HG02610 (cell line): ENCODE data around the gene ABCB8.
"Not testable (repeated sequence)": the region's sequence is repeated elsewhere in the genome, so short reads cannot be mapped to it uniquely, and the experiment has no call there.

Source experiments
- ATAC-seq: cut with Tn5 transposase; IDR thresholded peaks from one replicate; pipeline ENCODE4 v1.9.1; 2021; ENCODE audit warnings: mild to moderate bottlenecking, moderate library complexity; ENCODE audit not compliant: unreplicated experiment

ABCB8 gene

DNA sequence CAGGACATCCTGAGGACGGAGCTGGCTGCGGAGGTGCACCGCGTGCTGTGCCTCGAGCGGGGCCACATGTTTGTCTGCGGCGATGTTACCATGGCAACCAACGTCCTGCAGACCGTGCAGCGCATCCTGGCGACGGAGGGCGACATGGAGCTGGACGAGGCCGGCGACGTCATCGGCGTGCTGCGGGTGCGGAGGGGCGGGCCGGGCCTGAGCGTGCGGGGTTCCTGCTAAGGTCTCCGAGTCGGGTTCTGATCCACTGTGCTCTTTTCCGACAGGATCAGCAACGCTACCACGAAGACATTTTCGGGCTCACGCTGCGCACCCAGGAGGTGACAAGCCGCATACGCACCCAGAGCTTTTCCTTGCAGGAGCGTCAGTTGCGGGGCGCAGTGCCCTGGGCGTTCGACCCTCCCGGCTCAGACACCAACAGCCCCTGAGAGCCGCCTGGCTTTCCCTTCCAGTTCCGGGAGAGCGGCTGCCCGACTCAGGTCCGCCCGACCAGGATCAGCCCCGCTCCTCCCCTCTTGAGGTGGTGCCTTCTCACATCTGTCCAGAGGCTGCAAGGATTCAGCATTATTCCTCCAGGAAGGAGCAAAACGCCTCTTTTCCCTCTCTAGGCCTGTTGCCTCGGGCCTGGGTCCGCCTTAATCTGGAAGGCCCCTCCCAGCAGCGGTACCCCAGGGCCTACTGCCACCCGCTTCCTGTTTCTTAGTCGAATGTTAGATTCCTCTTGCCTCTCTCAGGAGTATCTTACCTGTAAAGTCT lies 14.3 kb upstream of the ABCB8 start:
- ATAC-seq, result peak; percentile 43

DNA sequence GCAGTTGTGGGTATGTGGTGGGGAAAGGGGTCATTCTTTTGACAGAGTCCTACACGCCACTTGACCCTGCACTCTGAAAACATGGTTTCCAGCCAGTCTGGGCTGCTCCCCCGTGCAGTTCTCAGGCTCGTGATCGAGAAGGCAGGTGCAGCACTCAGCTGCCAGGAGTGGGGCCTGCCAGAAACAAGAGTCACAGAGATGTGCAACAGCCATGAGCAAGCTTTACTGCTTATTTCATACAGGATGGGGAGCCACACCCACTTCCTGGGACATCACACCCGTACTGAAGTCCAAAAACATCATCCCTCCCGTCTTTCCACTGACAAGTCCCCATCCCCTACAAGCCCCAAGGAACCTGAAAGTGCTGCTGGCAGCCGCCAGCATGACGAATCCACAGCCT lies 13.3 kb upstream of the ABCB8 start:
- ATAC-seq, result no peak

DNA sequence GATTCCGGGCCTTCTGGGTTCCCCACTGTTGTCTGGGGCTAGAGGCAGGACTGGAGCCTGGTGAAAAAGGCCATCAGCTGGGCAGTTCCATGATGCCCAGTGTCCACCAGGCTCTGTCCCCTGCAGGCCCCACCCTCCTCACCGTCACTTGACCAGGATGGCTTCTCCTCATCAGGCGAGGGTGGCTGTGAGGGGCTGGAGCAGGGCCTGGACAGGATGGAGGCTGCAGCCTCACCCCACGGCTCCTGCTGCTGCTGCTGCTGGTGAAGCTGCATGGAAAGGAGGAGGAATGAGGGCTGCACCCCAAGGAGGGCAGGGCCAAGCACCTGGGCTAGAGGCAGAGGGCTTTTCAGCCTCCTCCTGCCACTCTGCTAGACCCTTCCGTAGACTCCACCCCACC lies 12.3 kb upstream of the ABCB8 start:
- no peak for ATAC-seq

DNA sequence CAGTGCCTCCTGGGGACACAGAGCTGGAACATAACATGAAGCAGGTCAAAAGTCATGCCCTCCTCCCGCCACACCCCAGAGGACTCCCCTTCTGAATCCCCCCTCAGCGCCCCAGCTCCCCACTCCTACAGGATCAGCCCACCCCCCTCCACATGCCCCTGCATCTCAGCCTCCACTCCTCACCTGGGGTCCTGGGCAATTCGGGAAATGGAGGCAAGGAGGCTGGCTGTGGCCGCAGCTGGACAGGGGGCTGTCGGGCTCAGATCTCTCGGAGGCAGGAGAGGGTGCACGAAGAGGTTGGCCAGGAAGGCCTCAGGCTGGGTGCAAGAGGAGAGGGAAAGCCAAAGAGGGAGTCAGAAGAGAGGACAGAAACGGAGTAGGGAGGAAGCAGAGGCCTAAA lies 11.7 kb upstream of the ABCB8 start:
- ATAC-seq, result no peak

DNA sequence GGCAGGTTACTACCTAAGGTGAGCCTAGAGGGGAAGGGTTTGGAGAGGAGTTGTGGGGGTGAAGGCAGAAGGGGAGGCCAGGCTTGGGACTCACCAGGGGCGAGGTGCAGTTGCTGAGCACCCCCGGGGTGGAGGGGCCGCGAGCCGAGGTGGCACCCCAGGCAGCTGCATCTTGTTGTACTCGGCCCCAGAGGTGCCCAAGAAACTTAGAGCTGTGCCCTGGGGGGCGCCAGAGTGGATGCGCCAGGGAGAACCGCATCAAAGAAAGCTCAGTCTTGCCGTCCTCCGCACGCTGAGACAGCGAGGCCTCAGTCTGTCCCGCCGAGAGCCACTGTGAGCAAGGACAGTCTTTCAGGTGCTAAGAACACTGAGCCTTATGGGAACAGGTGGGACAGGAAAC lies 11.3 kb upstream of the ABCB8 start:
- ATAC-seq, result no peak

DNA sequence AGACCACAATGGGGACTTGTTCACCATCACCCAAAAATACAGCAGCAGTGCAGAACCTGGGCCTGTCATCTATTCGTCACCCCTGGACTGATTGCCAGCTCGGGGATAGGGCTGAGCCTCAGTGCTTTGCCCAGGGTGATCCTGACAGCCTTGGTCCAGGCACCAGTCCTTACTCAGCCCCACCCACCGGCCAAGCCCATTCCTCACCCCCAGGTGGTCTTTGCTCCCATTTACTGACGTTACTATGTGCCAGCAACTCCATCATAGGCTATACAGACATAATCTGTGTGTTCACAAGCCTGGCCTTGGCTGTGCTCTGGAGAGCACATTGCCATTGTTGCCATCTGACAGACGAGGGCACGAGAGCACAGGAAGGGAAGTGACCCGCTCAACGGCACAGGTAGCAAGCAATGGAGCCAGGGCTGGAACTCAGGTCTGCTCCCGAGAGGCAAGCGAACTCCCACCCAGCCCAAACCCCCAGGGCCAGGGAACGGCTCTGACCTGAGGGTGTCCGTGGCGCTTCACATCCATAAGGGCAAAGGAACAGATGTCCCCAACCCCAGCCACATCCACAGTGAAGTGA lies 10.8 kb upstream of the ABCB8 start:
- ATAC-seq, result no peak

DNA sequence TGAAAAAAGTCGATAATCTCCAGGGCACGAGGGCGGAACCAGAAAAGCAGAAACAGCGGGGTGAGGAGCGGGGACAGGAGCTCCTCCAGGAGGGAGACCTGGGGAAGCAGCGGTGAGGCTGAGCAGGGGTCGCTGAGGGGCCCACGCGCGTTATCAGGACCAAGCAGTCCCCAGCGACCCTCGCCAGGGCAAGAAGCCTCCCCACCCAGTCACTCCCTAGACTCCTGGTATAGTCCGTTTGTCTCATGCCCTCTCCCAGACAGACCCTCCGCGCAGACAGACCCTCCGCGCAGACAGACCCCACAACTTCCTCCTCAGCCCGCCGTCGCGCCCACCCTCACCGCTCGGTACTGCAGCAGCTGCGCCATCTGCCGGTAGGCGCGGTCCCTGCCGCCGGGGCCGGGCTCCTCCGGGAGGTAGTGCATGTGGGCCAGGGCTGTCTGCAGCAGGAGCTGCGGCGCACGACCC lies 10.3 kb upstream of the ABCB8 start:
- ATAC-seq, result peak; percentile 52

DNA sequence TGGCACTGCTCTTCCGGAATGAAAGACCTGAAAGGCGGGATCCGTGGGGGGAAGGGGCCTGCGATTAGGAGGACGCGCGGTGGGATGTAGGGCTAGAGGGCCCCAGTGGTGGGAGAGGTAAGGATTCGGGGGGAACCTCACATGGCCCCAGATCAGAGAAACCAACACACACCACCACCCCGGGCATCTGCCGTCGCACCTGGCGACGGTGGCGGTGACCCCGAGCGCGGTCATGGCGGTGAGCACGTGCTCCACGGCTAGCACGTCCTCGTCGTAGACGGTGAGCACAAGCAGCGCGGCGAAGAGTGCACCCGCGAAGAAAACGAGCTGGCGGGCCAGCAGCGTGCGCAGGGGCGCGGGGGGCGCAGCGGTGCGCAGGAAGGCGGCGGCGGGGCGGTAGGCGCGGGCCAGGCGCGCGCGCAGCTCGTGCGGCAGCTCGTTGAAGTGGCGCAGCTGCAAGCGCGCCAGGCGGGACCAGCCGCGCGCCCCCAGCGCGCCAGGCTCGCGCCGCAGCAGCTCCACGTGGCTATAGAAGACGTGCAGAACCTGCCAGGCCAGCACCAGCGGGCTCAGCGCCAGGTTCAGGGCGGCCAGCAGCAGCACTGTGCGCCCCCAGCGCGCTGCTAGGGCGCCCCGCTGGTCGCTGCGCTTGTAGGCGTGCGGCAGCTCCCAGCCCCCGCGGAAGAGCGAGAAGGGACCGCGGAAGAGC lies 9.7 kb upstream of the ABCB8 start:
- ATAC-seq, result no peak

DNA sequence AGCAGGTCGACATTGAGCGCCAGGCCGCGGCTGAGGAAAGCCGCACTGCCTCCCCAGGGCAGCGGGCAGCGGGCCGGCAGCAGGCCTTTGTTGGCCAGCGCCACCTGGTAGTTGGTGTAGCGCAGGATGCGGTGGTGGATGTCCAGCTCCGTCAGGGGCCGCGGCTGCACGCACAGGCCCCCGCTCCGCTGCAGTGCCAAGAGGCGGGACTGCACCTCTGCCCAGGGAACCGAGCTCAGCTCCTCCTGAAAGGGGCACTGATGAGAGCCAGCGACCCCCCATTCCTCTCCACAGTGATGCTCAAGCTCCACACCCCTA lies 9.2 kb upstream of the ABCB8 start:
- no peak for ATAC-seq

DNA sequence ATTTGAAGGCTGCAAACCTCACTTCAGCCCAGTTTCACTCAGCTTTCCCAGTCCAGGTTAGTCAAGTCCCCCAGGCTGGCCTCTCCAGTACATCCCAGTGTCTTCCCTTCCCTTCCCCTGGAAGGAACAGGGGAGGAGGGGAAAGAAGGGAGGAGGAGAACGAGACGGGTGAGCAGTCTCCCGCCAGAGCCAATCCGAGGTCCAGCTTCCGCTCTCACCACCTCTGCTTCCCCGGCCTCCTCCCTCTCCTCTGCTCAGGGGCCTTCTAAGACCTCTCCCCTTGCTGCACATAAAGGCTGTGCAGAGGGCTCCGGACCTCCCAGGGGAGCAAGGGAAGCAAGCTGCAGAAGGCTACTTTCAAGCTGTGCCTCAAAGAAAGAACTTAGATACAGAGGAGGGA lies 8.0 kb upstream of the ABCB8 start:
- no peak for ATAC-seq

DNA sequence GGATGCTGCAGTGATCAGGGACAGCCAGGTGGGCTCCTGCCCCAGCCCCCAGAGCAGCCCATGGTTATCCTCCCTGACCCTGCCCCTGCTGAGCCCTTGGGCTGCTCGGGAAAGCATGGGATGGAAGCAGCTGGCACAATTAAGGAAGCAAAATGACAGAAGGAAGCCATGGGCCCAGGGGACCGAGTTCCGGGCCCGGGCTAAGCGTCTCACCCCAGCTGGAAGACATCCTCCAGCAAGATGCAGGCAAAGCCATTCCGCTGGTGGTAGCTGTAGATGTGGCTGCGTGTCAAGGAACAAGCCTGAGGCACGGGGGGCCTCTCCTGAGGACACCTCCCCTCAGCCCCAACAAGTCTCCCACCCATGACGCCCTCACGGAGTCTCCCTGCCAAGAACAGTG lies 5.0 kb upstream of the ABCB8 start:
- no peak for ATAC-seq

DNA sequence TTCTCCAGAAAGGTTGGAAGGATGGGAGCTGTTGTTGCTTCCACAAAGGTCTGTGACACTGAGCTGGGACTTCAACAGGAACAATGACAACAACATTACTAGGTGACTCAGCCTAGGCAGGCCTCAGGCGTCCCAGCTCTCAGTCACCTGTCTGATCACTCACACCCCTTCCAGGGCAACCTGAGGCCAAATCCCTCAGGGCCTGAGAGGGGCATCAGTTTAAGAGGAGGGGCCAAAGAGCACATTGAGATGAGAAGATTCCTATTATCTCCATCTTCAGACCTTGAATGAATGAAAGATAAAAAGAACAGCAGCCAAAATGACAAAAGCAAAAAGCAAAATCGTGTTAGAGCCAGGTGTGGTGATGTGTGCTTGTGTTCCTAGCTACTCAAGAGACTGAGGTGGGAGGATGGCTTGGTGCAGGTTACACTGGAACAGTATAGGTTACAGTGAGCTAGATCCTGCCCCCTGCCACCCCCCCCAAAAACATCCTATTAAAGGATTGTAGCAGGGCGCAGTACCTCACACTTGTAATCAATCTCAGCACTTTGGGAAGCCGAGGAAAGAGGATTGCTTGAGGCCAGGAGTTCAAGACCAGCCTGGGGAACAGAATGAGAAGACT lies 3.7 kb upstream of the ABCB8 start, which contains the start of gene ATG9B:
Gene ATG9B, minus strand, starts transcription at position 60 of the 622 bp plus-strand sequence. CDS start 71 bp downstream, outside the sequence.
- no peak for ATAC-seq

DNA sequence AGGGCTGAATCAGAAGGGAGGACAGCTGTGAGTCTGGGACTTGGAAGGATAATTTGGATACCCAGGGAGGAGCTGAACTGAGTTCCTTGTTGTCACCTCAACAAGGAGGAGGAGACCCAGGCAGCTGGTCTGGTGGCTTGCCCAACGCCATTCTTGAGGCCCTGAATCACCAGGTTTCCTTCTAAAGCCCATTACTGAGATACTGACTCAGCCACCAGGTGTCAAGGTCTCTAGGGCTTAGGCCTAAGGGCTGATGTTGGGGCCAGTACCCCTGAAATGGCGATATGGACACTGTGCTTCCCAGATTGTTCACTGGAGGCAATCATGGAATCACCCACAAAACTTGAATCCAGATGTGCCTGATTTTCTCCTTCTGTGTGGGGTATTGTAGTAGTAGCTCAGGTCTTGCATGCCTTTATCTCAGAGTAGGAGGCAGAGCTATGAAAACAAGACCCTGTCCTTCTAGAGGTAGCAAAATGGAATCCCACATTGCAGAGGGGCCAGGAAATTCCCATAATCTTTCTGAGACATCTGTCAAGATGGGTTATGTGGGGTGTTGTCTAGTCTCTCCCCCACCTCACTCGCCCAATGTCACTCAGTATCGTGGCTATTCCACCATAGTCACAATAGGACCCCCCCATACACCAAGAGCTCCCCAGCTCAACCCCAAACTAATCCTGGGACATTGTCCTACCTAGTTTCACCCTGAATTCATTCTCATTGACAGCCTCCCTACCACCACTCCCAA lies 2.2 kb upstream of the ABCB8 start:
- ATAC-seq, result no peak

DNA sequence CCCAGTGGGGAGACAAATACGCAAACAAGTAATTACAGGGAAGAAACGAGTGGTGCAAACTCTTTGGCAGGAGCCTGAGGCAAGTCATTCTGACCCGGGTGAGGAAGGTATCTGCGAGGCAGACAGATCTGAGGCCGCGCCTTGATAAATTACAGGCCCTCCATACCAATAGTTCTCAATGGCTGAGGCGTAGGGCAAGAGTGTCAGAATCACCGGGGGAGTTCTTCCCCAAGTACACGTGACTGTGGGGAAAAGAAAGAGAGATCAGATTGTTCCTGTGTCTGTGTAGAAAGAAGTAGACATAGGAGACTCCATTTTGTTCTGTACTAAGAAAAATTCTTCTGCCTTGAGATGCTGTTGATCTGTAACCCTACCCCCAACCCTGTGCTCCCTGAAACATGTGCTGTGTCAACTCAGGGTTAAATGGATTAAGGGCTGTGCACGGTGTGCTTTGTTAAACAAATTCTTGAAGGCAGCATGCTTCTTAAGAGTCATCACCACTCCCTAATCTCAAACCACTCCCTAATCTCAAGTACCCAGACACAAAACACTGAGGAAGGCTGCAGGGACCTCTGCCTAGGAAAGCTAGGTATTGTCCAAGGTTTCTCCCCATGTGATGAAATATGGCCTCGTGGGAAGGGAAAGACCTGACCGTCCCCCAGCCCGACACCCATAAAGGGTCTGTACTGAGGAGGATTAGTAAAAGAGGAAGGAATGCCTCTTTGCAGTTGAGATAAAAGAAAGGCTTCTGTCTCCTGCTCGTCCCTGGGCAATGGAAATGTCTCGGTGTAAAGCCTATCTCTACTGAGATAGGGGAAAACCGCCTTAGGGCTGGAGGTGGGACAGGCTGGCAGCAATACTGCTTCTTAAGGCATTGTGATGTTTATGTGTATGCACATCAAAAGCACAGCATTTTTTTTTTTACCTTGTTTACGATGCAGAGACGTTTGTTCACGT lies 1.2 kb upstream of the ABCB8 start:
- ATAC-seq, result not testable (repeated sequence)

DNA sequence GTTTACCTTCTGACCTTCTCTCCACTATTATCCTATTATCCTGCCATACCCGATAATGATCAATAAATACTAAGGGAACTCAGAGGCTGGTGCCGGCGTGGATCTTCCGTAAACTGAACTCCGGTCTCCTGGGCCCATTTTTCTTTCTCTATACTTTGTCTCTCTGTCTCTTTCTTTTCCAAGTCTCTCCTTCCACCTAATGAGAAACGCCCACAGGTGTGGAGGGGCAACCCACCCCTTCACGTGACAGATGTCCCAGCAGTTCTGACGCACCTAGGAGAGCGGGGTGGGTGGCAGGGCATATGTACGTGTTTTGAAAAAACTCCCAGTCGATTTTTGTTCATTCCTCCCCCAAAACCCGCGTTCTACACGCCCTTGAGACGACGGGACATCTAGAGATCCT lies 521 bp upstream of the ABCB8 start:
- ATAC-seq, result peak; percentile 1

DNA sequence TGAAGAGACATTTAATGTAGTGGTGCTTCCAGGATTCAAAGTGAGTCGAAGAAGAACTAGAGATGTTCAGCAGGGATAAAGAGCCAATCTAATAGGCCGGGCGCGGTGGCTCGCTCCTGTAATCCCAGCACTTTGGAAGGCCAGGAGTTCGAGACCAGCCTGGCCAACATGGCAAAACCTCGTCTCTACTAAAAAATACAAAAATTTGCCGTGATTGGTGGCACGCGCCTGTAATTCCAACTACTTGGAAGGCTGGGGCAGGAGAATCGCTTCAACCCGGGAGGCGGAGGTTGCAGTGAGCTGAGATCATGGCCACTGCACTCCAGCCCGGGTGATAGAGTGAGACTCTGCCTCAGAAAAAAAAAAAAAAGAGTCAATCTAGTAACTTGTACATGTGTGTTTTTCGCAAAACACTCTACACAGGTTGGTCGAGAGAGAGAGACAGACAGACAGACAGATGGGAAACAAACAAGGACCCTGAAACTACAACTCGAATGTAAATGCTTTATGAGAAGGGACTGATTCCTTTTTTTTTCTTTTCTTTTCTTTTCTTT lies 775 bp downstream of the ABCB8 start:
- no peak for ATAC-seq

DNA sequence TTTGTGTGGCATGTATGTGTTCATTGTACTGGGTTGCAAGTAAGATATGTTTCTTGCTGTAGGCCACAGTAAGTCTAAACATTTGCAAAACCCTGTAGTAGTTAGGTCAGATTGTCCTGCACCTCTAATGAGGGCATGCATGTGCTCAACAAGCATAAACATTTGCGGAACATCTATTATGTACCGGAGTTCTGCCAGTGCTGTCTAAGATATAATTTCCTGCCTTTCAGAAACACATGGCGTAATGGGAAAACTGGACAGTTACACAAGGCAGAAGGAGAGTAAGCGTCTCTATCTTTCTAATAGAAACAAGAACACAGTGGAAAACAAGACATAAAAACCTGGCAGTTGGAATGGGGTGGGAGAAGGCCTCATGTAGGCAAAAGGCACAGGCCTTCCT lies 2.8 kb downstream of the ABCB8 start:
- ATAC-seq, result no peak

DNA sequence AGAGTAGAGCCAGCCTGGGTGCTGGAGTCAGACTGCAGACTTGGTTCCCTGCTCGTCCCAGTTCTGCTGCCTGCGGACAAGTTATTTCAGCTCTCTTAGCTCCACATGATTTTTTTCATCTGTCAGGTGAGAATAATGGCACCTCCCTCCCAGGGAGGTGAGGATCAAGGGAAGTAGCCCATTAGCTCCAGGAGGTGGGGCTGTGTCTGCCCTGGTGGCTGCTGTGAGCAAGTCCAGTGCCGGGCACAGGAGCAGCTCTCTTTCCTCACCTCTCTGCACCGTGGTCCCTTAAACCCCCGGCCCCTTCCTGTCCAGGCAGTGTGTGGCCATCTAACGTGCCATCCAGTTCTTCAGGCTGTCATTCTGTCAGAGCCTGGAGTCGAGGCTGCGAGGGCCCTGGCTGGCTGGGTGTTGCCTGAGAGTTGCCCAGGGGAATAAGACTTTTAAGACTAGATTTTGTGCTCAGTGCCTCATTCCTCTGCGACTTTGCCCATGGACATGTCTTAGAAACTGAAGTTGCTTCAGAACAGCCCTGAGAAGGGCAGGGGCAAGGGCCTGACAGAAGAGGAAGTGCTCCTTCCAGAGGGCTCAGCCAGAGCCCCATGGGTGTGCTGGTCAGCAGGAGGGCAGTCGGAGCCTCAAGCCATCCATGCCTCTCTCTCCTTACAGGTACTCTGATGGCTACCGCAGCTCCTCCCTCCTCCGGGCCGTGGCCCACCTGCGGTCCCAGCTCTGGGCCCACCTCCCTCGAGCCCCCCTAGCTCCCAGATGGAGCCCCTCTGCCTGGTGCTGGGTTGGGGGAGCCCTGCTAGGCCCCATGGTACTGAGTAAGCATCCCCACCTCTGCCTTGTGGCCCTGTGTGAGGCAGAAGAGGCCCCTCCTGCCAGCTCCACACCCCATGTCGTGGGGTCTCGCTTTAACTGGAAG lies 5.0 kb downstream of the ABCB8 start:
- no peak for ATAC-seq

DNA sequence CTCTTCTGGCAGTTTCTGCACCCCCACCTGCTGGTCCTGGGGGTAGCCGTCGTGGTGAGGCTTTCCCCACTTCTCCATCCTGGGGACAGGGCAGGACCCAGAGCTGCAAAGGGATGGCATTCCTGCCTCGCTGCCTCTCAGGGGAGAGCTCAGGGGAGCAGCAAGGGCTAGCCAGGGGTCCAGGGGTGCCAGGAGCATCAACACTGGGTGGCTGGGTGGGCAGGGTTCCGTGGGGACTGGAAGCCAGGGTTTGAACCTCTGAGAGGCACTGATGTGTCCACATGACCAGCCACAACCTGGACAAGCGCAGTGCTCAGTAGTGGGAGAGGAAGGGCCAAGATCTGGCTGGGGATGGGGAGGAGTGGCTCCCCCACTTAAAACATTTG lies 5.6 kb downstream of the ABCB8 start:
- ATAC-seq, result no peak
